HuH-7.5 (cell line): Measurements from ENCODE around the gene PLA2G4A.

ENCODE experiments used
- DNase-seq: peaks from one replicate; pipeline ENCODE4 v3.0.0; 2011; ENCODE audit warnings: low spot score

Gene PLA2G4A

DNA sequence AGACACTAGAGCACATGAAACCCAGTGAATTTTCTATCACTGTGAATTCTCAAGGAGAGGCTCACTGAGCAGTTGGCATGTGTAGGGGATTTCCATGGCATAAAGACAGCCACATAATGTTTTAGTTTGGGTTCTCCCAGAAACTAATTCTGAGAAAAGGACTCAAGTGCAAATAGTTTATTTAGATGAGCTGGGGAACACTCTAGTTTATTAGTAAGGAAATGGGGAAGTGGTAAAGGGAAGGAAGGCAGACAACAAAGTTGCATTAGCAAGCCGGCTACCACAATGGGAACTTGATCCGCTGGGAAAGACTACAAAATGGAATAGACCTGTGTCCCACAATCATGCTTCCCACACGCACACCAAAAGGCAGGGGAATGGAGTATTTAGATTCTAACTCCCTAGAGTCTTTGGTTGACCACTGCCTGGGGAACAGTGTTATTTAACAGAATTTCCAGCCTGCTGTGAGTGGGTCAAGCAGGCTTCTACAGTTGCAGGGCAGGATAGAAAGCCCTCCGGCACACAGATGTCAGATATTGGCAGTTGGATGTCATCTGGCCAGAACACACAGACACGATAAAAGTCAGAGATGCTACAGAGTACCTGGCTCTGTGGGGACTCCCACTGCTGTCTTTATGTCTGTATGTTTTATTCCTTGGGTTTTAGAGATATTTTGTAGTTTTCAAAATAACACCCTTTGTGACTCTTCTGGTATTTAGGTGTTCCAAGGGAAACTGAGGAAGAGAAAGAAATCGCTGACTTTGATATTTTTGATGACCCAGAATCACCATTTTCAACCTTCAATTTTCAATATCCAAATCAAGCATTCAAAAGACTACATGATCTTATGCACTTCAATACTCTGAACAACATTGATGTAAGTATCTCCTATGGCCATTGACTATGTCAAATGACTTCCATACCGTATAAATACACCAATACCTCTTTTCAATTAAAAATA is 150.1 kb downstream of the PLA2G4A start:
- DNase-seq: no peak

DNA sequence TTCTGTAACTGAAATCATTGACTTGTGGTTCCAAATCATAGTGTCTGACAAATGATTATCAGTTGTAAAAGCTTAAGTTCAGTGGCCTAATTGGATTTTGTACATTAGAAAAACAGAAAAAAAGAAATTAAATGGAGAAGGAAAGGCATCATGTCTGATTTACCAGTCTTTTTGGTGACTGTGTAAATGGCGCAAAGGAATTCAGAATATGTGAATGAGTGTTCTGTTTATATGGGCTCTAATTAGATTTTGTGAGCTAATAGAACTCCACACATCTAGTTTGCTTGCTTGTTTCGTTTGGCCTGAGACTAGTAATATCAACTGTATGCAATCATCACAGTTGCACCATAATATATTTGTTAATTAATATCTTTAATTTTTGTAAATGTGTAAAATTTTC is 151.7 kb downstream of the PLA2G4A start:
- no peak for DNase-seq

GRCh38 chr1:186982116-186982515 is 153.4 kb downstream of the PLA2G4A start:
- DNase-seq: no peak

DNA sequence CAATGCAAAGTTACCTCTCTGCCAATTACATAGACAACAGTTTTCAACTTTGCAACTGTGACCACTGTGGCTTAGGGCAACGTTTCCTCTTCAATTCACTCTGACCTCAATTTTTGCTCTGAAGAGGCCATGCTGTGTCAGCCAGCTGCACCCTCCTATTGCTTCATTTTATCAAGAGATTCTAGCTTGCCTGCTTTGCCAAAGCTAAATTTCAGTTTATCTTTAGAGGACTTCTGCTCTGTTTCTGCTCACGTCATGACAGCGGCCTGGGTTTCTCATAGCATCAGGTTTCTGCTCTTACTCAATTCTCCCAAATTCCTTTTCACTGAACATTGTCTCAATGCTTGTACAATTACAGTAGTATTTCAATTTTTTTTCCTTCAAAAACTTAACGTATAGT is 154.6 kb downstream of the PLA2G4A start:
- DNase-seq: no peak

DNA sequence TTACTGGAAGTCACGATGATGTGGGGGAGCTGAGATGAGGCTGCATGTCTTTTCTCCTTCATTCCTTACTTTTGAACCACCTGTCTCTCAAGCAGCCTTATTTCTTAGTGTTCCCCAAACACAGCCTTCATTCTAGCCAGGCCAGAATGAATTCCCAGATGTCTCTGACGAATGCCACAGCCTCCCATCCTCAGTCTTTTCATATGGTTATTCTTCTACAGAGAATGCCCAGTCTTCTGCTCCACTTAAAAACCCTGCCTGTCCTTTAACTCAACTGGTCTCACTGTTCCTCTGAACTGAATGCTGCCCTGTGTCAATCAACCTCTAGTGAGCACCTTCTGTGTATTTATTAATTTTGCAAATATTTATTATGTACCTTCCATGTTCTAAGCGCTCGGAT is 156.2 kb downstream of the PLA2G4A start:
- no peak for DNase-seq

DNA sequence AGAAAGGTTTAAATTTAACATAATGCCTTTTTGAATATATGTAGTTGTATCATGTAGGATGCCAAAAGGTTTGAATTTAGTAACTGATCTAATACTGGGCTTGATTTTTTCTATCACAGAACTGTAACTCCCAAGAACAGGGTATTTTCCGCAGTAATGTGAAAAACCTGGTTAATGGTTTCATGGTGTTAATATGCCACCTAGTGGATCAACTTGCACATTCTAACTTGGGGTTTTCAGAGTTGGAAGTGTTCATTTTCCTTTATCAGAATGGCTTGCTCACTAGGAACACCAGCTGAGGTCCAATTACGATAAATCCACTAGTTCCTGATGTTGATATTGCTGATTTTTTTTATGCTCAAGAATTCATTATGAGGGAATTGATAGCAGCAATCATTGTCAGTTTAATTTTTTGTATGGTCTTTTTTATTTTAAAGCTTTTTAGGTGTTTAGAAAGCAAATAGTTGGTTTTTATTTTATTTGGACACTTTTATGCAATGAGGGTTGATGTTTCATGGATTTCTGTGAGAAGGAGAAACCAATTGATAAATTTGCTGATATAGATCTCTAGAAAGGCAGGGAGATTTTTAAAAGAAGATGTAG is 157.2 kb downstream of the PLA2G4A start:
- no peak for DNase-seq

DNA sequence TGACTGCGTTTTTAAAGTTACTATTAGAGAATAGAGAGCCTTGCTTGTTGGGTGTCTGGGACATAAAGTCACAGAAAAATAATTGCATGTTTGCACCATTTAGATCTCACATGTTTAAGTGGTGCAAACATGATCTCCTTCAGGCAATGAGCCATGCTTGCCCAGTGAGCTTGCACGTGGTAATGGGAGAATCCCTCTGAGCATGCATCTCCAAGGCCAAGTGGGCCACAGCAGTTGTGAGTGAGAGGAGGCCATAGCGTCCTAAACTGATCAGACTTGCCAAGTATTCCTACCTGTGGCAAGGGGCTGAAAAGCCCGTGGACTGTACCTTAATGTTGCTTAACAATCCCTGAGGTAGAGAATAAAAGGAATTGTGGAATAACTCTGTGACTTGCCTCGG is 158.3 kb downstream of the PLA2G4A start:
- no peak for DNase-seq

DNA sequence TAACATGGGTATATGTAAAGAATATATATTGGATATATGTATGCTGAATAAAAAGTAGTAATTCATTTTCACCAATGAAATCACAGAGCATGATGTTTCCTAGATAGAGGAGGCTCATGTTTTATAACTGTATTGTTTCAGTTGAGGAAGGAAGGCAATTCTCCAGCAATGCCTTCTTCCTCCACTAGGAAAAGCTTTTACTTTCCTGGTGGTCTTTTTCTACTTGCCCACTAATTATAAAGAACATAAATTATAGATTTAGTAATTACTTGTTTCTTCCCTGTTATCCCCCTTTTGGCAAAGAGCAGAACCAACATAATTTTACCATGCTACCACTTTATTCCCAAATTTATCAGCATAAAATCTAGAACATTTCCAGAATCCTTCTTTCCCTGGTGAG is 159.0 kb downstream of the PLA2G4A start:
- DNase-seq: no peak

DNA sequence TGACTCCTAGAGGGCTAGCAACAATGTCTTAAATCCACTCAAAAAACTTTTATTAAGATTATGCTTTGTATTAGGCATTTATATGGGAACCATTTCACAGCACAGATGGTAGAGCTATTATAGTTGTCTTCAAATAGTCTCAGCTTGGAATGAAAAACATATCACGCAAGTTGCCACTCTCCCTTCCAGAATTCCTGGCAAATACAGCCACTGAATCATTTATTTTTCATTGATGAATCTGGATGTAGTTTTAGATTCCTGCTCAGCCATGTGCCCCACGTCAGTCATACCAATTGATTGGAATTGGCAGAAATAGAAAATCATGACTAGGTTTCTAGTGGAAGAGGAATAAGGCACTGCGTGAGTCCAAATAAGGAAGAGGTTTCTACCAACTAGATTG is 165.2 kb downstream of the PLA2G4A start:
- DNase-seq: no peak

DNA sequence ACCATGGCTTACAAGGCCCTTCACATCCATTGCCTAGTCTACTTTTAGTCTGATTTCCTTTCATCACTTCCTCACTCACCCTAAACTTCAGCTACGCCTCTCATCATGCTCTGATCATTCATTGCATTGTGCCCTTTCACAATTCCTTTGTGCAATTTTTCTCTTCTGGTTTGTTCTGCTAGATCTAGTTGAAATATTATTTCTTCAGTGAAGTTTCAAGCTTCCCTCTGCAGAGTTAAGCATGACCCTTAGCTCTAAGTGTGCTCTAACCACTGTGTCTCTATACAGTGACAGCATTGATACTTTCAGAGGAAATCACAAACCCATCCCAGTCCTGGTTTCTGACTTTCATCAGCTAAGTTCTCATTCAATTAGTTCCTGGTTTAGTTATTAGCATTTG is 166.1 kb downstream of the PLA2G4A start:
- DNase-seq: no peak

GRCh38 chr1:186996816-186997215 is 168.1 kb downstream of the PLA2G4A start:
- no peak for DNase-seq

- DNase-seq: no peak
Measured at GRCh38 chr1:186997877-186998276, 169.1 kb downstream of the PLA2G4A start.

- no peak for DNase-seq
Measured at GRCh38 chr1:186999506-186999905, 170.8 kb downstream of the PLA2G4A start.

DNA sequence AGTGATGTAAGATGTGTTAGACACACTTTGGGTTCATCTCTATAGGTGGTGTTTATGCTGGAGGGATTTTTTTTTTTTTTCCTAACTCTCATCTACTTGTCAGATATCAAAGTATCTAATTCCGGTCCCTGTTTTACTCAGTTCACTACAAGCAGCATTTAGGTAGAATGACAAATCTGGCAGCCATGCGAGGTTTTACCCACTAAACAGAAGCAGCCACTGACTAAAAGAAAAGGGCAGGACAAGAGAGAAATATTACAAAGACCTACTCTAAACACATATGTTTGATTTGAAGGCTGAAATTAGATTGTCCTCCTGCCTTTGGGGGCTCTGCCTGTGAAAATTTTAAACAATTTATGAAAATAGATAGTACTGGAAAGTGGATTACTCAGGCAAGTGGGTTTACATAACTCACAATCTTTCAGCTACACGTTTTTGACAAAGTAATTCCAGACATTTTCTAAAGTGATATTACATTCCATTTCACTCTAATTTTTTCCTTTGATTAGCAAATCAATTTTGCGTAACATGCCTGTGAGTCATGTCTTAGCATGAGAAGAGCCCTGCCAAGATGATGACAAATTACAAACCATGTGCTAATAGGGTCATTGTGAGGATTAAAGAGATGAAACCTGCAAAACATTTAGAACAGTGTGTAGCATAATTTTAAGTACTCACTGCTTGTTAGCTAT is 172.6 kb downstream of the PLA2G4A start:
- DNase-seq: no peak

GRCh38 chr1:187003353-187003752 is 174.6 kb downstream of the PLA2G4A start:
- DNase-seq: no peak

- no peak for DNase-seq
Measured at GRCh38 chr1:187006896-187007295, 178.1 kb downstream of the PLA2G4A start.

GRCh38 chr1:187009320-187009719 is 180.6 kb downstream of the PLA2G4A start:
- no peak for DNase-seq

DNA sequence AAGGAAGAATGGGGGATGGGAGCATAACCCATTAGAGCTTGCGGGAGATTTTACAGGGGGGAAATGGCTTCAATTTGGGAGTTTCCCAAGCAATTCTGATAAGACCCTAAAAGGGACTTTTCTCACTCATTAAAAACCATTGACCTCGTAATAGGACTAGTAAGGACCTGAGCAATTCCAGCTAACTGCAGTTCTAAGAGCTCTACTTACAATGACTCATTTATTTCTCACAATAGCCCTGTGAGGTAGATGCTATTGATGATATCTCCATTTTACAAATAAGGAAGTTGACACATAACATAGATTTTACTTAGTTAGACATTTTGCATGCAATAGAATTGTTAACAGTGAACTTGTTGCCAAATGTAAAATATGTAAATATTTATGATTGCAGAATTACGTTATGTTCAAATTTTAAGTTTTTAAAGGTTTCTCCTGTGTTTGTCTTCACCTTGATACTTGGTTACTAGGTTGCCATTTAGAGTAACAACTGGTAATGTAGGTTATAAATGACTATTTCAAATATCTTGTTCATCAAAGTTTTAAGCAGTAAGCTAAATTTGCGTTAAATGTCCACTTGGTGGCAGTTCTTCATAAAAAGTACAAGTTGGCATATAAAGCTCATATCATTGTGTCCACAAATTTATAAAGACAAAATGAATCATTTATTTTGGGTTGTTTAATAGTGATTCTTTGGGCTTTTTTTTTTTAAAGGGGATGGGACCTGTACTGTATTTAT is 182.0 kb downstream of the PLA2G4A start:
- no peak for DNase-seq

DNA sequence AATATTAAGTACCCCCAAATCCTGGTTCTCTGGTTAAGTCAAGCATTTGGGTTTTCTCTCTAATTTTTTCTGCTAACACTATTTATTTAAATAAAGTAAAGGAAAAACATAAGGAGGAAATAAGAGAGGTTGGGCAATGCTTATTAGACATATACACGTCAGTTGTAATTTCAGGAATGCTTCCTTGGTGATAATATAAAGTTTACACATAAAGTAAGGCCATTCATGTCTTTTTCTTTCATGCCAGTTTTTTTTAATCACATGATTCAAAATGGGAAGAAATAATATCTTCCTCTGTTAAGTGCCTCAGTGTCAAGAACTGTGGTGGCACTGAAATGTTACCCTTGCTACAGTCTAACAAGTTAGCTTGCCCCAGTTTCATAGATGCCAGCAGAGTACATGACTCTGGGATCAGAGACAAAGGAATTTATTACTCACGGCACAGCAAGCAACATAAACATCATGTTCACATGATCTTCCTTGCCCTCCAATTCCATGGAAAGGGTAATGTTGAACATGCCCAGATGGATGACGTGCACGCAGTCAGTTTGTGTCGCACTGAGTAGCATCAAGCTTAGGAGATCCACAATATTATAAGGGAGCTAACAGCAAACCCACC is 184.9 kb downstream of the PLA2G4A start:
- no peak for DNase-seq

GRCh38 chr1:187018291-187018690 is 189.5 kb downstream of the PLA2G4A start:
- DNase-seq: no peak

GRCh38 chr1:187027253-187027652 is 198.5 kb downstream of the PLA2G4A start:
- DNase-seq: no peak
